Endothelial cell of hepatic sinusoid (primary cell): ENCODE measurements around the gene WFDC2.

Experiments used
- in situ Hi-C: cut with HindIII; loops from 2 replicates; pipeline ENCODE4 v1.10.0; 2017; ENCODE audit warnings: low sequenced_read_pairs

WFDC2 gene

DNA sequence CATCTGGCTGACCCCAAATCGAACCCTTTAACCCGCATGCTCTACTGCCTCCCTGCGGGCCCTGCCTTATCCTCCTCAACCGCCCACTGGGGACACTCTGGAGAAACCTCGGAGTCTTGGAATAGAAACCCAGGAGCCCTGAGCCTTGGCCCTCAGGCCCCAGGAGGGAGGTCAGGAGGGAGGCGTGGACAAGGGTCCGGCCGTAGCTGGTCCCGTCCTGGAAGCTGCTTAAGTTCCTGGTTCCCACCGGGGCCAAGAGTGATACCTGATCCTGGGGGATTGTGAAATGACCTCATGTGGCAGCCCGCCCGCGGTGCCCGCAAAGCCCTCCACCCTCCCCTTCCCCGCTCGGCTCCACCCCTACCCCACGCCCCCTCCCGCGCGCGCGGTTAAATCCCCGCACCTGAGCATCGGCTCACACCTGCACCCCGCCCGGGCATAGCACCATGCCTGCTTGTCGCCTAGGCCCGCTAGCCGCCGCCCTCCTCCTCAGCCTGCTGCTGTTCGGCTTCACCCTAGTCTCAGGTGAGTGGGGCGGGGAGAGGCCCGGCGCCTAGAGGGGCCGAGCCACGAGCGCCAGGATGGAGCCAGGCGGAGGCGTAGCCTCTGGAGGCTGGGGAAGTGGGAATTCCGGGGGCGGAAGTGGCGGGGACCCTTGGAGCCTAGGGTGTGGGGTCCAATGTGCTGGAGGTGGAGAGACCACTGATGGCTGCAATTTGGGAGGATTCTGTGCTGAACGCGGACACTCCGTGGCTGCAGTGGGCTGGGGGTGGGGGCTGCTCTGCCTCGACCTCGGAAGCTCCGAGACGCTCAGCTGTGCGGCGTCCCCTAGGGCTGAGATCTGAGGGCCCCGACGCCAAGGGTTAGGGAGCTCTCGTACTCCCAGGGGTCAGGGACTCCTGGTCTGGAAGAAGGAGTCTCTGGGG, at the start of gene WFDC2:
WFDC2 (plus strand) TSS at position 418 of the 926 bp plus-strand sequence; CDS start at position 447, 29 bp downstream.
- in situ Hi-C loops, result no loop called here

DNA sequence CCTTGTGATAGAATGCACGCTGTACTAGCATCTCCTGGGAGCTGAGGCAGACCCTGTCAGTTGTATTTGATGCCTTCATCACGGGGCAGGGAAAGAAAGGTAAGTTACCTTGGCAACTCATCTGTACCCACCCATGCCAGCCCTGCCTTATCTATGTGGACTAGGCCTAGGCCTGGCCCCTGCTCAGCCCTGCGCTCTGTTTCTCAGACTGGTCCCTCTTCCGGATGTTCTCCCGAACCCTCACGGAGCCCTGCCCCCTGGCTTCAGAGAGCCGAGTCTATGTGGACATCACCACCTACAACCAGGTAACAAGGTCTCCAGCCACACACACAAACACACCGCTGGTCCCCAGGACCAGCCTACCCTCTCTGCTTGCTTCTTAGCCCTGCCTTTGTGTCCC, 49.4 kb upstream of the WFDC2 start:
- in situ Hi-C loops, result loop anchor here (5.0 kb wide), 1 partner anchor 43 kb away; the partner anchor contains the start of gene TP53TG5

DNA sequence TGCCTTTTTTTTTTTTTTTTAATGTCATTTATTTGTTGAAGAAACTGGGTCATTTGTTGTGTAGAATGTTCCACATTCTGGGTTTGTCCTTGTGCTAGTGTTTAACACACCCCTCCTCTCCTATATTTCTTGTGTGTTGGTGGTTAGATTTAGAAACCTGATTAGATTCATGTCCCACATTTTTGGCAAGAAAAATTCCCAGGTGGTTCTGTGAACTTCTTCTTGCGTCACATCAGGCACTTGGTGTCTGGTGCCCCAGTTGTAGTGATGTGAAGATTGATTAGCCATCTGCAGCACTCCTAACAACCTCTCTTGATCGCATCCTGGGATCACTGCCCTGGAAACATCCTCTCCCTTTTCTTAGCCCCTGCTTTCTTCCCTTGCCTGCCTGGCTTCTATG, 45.9 kb upstream of the WFDC2 start:
- in situ Hi-C loops, result loop anchor here (5.0 kb wide), 1 partner anchor 46 kb away; the partner anchor contains the start of gene TP53TG5

DNA sequence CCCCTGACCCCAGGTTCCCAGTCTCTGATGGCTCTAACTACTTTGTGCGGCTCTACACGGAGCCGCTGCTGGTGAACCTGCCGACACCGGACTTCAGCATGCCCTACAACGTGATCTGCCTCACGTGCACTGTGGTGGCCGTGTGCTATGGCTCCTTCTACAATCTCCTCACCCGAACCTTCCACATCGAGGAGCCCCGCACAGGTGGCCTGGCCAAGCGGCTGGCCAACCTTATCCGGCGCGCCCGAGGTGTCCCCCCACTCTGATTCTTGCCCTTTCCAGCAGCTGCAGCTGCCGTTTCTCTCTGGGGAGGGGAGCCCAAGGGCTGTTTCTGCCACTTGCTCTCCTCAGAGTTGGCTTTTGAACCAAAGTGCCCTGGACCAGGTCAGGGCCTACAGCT, 44.0 kb upstream of the WFDC2 start:
- in situ Hi-C loops, result no loop called here

GRCh38 chr20:45426320-45427016, 43.1 kb upstream of the WFDC2 start:
- in situ Hi-C loops, result no loop called here

- in situ Hi-C loops, result no loop called here
These were observed 42.1 kb upstream of the WFDC2 start for GRCh38 chr20:45427236-45428149.

- in situ Hi-C loops, result no loop called here
These were observed 39.9 kb upstream of the WFDC2 start for GRCh38 chr20:45429618-45430017.

GRCh38 chr20:45432294-45432693, 37.3 kb upstream of the WFDC2 start:
- in situ Hi-C loops, result no loop called here

DNA sequence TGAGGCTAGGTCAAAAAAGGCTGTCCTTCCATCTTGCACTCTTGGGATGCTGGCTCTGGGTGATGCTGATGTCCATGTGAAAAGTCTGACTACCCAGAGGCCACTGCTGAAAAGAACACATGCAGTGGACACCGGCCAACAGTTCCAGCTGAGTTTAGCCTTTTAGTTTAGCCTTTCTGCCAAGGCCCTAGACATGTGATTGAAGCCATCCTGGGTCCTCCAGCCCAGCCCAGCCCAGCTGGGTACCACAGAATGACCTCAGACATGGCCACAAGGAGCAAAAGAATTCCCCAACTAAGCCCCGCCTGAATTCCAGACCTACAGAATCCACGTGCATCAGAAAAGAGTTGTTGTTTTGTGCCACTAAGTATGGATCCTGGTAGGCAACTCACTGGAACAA, 36.2 kb upstream of the WFDC2 start:
- in situ Hi-C loops, result no loop called here

DNA sequence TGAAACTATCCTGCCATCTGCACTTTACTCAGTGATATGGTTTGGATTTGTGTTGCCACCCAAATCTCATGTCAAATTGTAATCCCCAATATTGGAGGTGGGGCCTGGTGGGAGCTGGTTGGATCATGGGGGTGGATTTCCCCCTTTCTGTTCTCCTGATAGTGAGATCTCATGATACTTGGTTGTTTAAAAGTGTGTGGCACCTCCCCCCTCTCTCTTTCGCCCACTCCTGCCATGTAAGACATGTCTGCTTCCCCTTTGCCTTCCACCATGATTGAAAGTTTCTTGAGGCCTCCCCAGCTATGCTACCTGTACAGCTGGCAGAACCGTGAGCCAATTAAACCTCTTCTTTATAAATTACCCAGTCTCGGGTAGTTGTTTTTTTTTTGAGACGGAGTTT, 35.6 kb upstream of the WFDC2 start:
- in situ Hi-C loops, result no loop called here

DNA sequence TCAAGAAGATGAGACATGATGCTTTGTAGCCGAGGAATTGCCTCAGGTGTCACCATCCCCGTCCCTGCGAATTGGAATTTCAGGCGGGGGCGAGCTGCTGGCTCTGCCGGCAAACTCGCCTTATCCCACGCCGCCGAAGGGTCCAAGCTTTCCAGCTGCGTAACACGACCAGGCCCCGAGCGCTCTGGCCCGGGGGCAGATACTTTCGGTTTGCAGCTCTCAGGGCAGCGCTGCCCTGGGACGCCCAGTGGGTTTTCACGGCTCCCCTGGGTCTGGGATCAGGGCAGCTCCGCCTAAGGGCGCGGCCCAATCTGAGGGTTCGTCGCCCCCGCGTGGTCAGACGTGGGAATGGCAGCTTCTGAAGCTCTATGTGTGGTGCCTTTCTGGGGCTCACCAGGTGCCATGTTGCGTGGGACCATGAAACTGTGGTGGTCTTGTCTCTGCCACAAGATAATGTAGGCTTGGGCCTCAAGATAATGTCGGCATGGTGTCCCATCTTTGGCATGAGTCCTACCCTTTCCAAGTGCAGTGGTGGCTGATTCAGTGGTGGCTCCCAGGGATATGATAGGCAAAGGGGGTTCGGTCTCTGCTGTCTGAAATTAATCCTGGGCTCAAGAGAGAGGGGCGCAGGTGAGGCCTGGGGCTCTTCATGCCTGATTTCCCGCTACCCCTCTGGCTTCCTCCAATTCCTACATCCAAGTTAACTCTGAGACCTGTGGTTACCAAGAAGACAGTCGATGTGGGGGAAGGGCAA, 32.6 kb upstream of the WFDC2 start:
- in situ Hi-C loops, result no loop called here

- in situ Hi-C loops, result no loop called here
These were observed 29.1 kb upstream of the WFDC2 start for GRCh38 chr20:45440424-45440823.

GRCh38 chr20:45440891-45441685, 28.5 kb upstream of the WFDC2 start:
- in situ Hi-C loops, result no loop called here

GRCh38 chr20:45441746-45442145, 27.8 kb upstream of the WFDC2 start:
- in situ Hi-C loops, result no loop called here

GRCh38 chr20:45444050-45444449, 25.5 kb upstream of the WFDC2 start:
- in situ Hi-C loops, result no loop called here

DNA sequence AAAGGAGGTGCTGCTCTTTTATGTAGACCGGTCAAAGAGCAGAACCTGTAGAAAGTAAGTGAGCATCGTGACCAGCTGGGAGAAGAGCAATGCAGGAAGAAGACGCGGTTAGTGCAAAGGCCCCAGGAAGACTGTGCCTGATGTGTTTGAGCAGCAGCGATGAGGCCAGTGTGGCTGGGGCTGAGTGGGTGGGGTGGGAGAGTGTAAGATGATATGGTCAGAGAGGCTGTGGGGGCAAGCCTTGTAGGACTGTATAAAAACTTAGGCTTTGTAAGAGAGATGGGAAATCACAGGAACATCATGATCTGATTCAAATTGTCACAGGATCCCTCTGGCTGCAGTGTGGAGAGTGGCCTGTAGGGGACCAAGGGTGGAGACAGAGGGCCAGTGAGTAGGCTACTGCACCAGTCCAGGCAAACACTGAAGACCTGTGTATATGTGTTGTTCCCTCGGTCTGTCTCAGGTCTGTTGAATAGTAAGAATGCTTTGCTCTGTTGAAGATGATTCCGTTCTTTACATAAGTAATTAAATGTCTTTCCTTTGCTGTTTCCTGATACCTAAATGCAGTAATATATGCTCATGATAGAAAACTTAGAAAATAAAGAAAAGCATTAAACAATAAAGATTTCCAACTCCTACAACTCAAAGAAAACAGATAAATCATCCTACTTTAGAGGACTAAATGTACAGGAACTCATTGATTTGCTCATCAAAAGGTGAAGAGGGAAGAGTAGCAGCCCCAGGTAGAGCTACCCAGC, 23.6 kb upstream of the WFDC2 start:
- in situ Hi-C loops, result no loop called here

- in situ Hi-C loops, result no loop called here
These were observed 21.3 kb upstream of the WFDC2 start for GRCh38 chr20:45448270-45448669.

GRCh38 chr20:45449528-45449927, 20.0 kb upstream of the WFDC2 start:
- in situ Hi-C loops, result no loop called here
